ENCODE data around the gene TARS1. TPM values are rescaled to one million over a fixed set of nuclear protein-coding genes. Genes with fewer than 3 reads are reported as not detected.

TARS1 gene
- total RNA-seq, 4 donors from 2014 or later: 29.3 to 40.4 (median 38.9) TPM

DNA sequence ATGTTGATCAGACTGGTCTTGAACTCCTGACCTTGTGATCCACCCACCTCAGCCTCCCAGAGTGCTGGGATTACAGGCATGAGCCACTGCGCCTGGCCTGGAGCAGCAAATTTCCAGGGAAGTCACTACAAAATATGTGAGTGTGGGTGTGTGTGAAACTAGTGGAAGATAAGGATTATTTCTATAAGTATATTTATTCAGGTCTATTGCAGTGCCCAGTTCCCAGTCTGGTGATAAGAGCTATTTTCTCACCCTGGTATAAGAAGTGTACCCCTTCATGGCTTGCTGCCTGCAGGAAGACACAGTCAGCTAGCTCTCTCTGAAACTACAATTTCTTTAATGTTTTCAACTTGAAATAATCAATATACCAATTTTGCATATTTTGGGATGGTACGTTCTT, 37.1 kb downstream of the TARS1 start:
- intact Hi-C loops (cut with DNase I; ENCODE audit: low total_unique reads): loop anchor here (5.0 kb wide), 1 partner anchor 1189 kb away; no protein-coding TSS in a partner anchor
- TF ChIP-seq POLR2A (IDR thresholded peaks at IDR 0.05): no peak
- TF ChIP-seq, protein P1, sequence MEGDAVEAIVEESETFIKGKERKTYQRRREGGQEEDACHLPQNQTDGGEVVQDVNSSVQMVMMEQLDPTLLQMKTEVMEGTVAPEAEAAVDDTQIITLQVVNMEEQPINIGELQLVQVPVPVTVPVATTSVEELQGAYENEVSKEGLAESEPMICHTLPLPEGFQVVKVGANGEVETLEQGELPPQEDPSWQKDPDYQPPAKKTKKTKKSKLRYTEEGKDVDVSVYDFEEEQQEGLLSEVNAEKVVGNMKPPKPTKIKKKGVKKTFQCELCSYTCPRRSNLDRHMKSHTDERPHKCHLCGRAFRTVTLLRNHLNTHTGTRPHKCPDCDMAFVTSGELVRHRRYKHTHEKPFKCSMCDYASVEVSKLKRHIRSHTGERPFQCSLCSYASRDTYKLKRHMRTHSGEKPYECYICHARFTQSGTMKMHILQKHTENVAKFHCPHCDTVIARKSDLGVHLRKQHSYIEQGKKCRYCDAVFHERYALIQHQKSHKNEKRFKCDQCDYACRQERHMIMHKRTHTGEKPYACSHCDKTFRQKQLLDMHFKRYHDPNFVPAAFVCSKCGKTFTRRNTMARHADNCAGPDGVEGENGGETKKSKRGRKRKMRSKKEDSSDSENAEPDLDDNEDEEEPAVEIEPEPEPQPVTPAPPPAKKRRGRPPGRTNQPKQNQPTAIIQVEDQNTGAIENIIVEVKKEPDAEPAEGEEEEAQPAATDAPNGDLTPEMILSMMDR (IDR thresholded peaks at IDR 0.05): no peak
- H3K4me3 ChIP-seq (ENCODE audit: low read depth, poor library complexity, severe bottlenecking): no peak overlapping the region
- no peak for DNase-seq (ENCODE audit: low spot score in 2 of 2)
- WGBS, 2 donors: 98 to 99% methylated on average over 2 of the region's 2 CpGs

DNA sequence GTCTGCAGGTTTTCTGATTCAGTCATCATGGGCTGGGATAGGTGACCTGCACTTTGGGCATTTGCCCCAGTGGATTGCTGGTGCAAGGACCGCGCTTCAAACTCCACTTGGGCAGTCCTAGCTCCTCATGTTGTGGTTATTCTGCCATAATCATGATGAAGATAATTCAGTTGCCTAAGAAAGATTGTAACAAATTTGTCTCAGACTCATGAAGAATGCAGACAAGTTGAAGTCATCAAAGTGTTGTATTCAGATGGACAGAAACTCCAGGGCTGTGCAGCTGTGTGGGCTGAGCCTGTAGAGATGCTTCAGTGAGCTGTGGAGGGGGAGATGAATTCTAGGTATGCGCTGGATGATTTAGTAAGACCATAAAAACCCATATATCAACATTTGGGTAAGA, 38.5 kb downstream of the TARS1 start:
- H3K4me3 ChIP-seq (ENCODE audit: low read depth, poor library complexity, severe bottlenecking): no peak overlapping the region
- 96% methylated on average over 3 of the region's 3 CpGs for WGBS, 2 donors
- TF ChIP-seq, protein P1 (IDR thresholded peaks at IDR 0.05): no peak
- TF ChIP-seq POLR2A (IDR thresholded peaks at IDR 0.05): no peak
- DNase-seq (ENCODE audit: low spot score in 2 of 2): no peak
- intact Hi-C loops (cut with DNase I; ENCODE audit: low total_unique reads): loop anchor here (5.0 kb wide), 1 partner anchor 1188 kb away; no protein-coding TSS in a partner anchor

DNA sequence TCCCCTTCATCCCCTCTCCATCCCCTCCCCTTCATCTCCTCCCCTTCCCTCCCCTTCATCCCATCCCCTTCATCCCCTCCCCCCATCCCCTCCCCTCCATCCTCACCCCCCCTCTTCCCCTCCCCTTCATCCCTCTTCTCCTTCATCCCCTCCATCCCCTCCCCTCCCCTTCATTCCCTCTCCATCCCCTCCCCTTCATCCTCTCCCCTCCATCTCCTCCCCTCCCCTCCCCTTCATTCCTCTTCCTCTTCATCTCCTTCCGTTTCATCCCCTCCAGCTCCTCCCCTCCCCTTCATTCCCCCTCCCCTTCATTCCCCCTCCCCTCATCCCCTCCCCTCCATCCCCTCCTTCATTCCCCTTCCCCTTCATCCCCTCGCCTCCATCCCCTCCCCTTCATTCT, 40.1 kb downstream of the TARS1 start:
- no peak overlapping the region for H3K4me3 ChIP-seq (ENCODE audit: low read depth, poor library complexity, severe bottlenecking)
- 100% methylated on average over 1 of the region's 2 CpGs; no CpG with 5 or more reads in 1 of the 2 donors for WGBS, 2 donors
- no peak for TF ChIP-seq POLR2A (IDR thresholded peaks at IDR 0.05)
- TF ChIP-seq, protein P1 (IDR thresholded peaks at IDR 0.05): no peak
- DNase-seq (ENCODE audit: low spot score in 2 of 2): no peak
- intact Hi-C loops (cut with DNase I; ENCODE audit: low total_unique reads): no loop called here

DNA sequence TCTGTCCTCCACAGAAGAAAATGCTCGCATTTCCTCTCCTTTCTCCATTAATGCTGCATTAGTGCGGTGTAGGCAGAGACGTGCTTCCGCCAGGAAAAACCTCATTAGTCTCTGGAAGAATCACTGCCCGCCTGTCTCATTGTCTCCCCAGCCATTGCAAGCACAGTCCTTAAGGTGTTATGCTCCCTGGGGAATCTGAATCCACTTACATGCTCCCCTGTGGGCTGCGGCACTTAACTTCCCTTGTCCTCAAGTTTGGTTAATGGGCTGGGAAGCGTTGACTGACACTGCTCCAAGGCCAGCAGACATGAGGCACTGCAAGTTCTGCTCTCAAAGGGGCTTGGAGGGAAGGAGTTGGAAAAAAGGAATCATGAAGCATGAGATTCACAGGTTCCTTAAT, 41.6 kb downstream of the TARS1 start:
- TF ChIP-seq POLR2A (IDR thresholded peaks at IDR 0.05): no peak
- DNase-seq (ENCODE audit: low spot score in 2 of 2): no peak
- no peak overlapping the region for H3K4me3 ChIP-seq (ENCODE audit: low read depth, poor library complexity, severe bottlenecking)
- intact Hi-C loops (cut with DNase I; ENCODE audit: low total_unique reads): no loop called here
- 87 to 94% methylated on average over 7 of the region's 7 CpGs for WGBS, 2 donors

DNA sequence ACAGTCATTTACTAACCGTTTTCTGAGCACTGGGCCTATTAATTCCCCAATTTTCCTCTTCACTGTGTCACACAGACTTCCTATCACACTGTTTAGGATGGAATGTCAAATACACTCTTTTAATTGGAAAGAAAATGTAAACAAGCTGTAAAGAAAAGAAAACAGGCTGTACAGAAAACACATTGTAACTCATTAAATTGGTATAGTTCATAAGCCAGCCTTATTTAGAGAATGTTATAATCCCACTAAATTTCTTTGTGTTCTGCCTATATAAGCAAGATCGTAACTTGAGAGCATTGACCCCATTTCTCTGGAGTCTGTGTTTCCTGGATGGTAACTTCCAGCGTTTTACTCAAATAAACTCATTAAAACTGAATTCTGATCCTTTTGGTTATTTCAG, 46.5 kb downstream of the TARS1 start:
- 76 to 80% methylated on average over 3 of the region's 3 CpGs for WGBS, 2 donors
- intact Hi-C loops (cut with DNase I; ENCODE audit: low total_unique reads): no loop called here
- no peak overlapping the region for H3K4me3 ChIP-seq (ENCODE audit: low read depth, poor library complexity, severe bottlenecking)
- no peak for DNase-seq (ENCODE audit: low spot score in 2 of 2)
- TF ChIP-seq, protein P1 (IDR thresholded peaks at IDR 0.05): no peak
- no peak for TF ChIP-seq POLR2A (IDR thresholded peaks at IDR 0.05)

DNA sequence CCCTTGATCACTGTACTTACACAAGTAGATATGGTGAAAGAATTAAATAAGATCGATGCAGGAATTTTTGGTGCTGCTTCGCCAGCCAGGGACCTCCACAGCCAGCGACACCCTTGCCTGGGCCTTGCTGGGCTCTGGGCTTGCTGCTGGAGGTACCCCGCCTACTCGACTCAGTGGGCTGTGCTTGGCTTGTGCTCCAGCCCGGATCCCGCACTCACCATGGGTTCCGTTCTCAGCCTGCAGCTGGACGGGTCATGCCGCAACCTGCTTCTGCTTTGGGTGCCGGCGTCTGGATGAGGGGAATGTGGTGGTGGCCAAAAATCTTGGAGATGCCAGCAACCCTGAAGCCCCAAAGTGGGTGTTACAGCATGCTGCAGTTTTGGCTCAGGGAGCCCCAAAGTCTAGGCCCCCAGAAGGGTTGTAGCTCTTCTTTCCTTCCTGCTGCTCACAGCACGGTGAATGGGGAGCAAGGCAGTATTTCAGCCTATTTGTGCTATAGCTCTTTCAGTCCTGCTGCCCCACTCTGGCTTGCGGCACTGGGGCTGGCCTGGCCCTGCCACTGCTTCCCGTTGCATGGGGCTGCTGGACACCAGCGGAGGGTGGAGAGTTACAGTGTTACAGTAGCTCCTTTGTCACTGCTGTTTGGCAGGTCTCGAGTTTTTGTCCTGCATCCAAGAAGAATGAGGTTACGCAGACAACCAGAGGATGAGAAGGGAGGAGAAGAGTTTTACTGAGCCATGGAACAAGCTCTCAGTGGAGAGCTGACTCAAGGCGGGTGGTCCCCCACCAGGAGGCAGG, 48.0 kb downstream of the TARS1 start:
- TF ChIP-seq, protein P1 (IDR thresholded peaks at IDR 0.05): no peak
- TF ChIP-seq POLR2A (IDR thresholded peaks at IDR 0.05): no peak
- no peak for DNase-seq (ENCODE audit: low spot score in 2 of 2)
- intact Hi-C loops (cut with DNase I; ENCODE audit: low total_unique reads): no loop called here
- WGBS, 2 donors: 90 to 94% methylated on average over 19 of the region's 19 CpGs
- H3K4me3 ChIP-seq (ENCODE audit: low read depth, poor library complexity, severe bottlenecking): no peak overlapping the region
